RWPE2 (cell line): Measurements from ENCODE around the gene CADM2.
A peak's percentile ranks its signal among the peaks of the same experiment; 100 is the strongest.

Source experiments
- ATAC-seq: fragments of 200-7000 bp; cut with Tn5 transposase; 3 replicates; pipeline ENCODE4 v1.9.1; 2021; ENCODE audit warnings: low read depth
- DNase-seq: peaks from one replicate; pipeline ENCODE4 v3.0.0-alpha.2; 2020; ENCODE audit warnings: low spot score
- H3K27ac ChIP-seq: fragments of 450-650 bp; 2 replicates; pipeline ENCODE4 v1.5.1; 2017; ENCODE audit warnings: mild to moderate bottlenecking; ENCODE audit not compliant: poor library complexity, severe bottlenecking
- H3K27me3 ChIP-seq: fragments of 250-450 bp; sonication (Bioruptor Pico); 2 replicates; pipeline ENCODE4 v1.5.1; 2021; ENCODE audit warnings: mild to moderate bottlenecking, moderate library complexity; ENCODE audit not compliant: insufficient read depth, poor library complexity, severe bottlenecking
- H3K36me3 ChIP-seq: fragments of 250-450 bp; sonication (Bioruptor Pico); 2 replicates; pipeline ENCODE4 v1.5.1; 2020; ENCODE audit warnings: low read depth, mild to moderate bottlenecking, moderate library complexity
- H3K4me1 ChIP-seq: fragments of 250-450 bp; sonication (Bioruptor Pico); 2 replicates; pipeline ENCODE4 v1.5.1; 2021; ENCODE audit warnings: mild to moderate bottlenecking, moderate library complexity; ENCODE audit not compliant: insufficient read depth, poor library complexity, severe bottlenecking
- H3K4me3 ChIP-seq: fragments of 250-450 bp; sonication (Bioruptor Pico); 2 replicates; pipeline ENCODE4 v1.5.1; 2021; ENCODE audit warnings: mild to moderate bottlenecking, moderate library complexity; ENCODE audit not compliant: severe bottlenecking
- H3K9me3 ChIP-seq: fragments of 250-450 bp; sonication (Bioruptor Pico); 2 replicates; pipeline ENCODE4 v1.5.1; 2021; ENCODE audit warnings: mild to moderate bottlenecking, moderate library complexity; ENCODE audit not compliant: severe bottlenecking
- TF ChIP-seq, protein P1 (sequence below): fragments of 450-650 bp; IDR thresholded peaks from one replicate; pipeline ENCODE4 v1.5.1; 2017; ENCODE audit warnings: mild to moderate bottlenecking, moderate library complexity; ENCODE audit not compliant: poor library complexity, severe bottlenecking

Gene CADM2

DNA sequence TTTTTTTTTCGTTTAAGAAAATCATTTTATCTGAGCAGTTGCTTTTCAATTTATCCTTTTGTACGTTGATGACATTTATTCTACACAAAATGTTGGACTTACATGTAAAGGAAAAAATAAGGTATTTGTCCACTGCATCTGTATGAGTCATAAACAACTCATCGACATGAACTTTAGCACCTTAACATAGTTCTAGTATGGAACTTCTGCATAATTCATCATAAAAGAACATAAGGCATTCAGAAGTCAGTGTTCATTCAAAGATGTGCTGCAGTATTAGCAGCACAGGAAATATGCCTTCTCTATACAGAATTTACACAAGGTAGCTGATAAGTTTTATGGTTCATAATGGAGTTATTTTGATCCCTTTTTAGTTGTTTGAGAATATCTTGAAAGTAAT lies 801.6 kb downstream of the CADM2 start:
- no peak overlapping the region for H3K27ac ChIP-seq
- ATAC-seq, result peak; percentile 90
- no peaks in the 10 kb centered on the region for H3K9me3 ChIP-seq
- H3K4me3 ChIP-seq, result no peak overlapping the region
- H3K4me1 ChIP-seq, result peaks cover 15% of the 10 kb centered on the region
- no peak for DNase-seq
- TF ChIP-seq, protein P1, sequence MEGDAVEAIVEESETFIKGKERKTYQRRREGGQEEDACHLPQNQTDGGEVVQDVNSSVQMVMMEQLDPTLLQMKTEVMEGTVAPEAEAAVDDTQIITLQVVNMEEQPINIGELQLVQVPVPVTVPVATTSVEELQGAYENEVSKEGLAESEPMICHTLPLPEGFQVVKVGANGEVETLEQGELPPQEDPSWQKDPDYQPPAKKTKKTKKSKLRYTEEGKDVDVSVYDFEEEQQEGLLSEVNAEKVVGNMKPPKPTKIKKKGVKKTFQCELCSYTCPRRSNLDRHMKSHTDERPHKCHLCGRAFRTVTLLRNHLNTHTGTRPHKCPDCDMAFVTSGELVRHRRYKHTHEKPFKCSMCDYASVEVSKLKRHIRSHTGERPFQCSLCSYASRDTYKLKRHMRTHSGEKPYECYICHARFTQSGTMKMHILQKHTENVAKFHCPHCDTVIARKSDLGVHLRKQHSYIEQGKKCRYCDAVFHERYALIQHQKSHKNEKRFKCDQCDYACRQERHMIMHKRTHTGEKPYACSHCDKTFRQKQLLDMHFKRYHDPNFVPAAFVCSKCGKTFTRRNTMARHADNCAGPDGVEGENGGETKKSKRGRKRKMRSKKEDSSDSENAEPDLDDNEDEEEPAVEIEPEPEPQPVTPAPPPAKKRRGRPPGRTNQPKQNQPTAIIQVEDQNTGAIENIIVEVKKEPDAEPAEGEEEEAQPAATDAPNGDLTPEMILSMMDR, result no peak
- H3K27me3 ChIP-seq, result peaks cover 2% of the 10 kb centered on the region
- no peaks in the 10 kb centered on the region for H3K36me3 ChIP-seq

DNA sequence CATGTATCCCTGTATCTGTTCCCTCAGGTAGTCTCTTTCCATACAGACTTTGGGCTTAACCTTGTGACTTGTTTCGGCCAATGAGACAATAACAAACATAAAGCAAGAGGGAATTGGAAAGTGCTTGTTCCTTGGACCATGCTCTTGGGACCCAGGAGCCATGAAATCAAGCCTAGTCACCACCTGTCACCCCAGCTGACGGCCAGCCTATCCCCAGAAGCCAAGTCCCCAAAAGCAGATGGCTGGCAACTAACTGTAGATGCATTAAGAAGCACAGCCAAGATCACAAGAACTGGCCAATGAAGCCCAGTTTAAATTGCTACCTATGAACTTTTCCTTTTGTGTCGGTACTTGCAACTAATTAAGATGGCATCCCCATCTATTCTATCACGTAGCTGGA lies 822.0 kb downstream of the CADM2 start:
- TF ChIP-seq, protein P1, result no peak
- no peaks in the 10 kb centered on the region for H3K4me1 ChIP-seq
- no peak overlapping the region for H3K27ac ChIP-seq
- ATAC-seq (no peak), DNase-seq (no peak)
- H3K9me3 ChIP-seq, result no peaks in the 10 kb centered on the region
- no peaks in the 10 kb centered on the region for H3K36me3 ChIP-seq
- H3K4me3 ChIP-seq, result no peak overlapping the region
- H3K27me3 ChIP-seq, result no peaks in the 10 kb centered on the region

DNA sequence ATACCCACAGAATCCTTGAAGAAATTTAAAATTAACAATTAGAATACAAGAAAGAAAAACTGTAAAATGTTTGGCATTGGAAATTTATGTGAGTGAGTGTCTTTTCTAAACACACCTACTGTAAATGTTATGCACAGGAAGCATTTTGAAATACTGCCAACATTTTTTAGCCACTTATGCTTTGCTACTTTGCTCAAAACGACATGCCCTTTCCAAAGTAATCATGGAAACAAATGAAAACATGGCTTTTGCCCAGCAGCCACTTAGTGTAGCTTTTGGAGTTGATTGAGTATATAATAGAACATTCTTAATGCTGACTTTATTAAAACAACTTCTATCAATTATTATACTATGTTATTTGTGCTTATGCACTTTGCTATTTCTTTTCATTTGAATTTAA lies 823.0 kb downstream of the CADM2 start:
- Histone ChIP-seq H3K4me3 (no peak overlapping the region), H3K4me1 (no peaks in the 10 kb centered on the region), H3K27ac (no peak overlapping the region), H3K27me3 (no peaks in the 10 kb centered on the region), H3K9me3 (no peaks in the 10 kb centered on the region), H3K36me3 (no peaks in the 10 kb centered on the region)
- ATAC-seq (no peak), DNase-seq (no peak)
- TF ChIP-seq, protein P1, result no peak

DNA sequence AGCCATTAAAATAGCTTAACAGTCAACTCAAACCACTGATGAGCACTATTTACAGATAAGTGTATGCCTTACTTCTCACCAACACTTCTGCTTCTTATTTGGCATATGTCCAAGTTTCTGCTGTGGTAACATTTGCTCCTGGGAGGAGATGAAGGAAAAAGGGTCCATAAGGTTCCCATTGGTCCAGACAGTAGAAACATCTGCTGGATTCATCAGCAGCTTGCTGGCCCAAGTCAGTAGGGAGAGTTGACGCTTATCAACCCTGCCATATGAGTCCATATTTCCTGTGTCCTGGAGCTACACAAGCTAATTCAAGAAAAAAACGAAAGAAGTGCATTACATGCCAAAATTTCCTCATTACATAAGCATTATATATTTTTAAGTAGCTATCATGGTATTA lies 824.5 kb downstream of the CADM2 start:
- ATAC-seq (no peak), DNase-seq (no peak)
- Histone ChIP-seq H3K27me3 (no peaks in the 10 kb centered on the region), H3K4me1 (no peaks in the 10 kb centered on the region), H3K9me3 (no peaks in the 10 kb centered on the region), H3K27ac (no peak overlapping the region), H3K4me3 (no peak overlapping the region), H3K36me3 (no peaks in the 10 kb centered on the region)
- TF ChIP-seq, protein P1, result no peak

DNA sequence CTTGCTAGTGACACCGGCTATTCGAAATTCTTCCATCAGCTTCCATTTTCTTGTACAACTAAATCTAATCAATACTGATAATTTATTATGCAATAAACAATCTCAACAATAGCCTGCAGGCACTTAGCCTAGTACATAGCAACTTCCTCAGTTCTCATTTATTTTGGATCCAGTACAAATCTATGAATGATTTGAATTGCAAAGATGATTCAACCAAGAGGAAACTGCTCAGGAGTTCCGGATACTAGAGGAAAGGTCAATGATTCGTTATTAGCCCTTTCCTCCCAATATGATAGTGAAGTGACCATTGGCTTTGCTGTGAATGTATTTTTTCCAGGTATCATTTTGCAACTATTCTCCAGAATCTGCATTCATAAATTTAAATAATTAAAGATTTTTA lies 827.0 kb downstream of the CADM2 start:
- H3K4me3 ChIP-seq, result no peak overlapping the region
- ATAC-seq, result peak; percentile 52; the same call in 2 of the 3 replicates
- no peak for DNase-seq
- H3K27ac ChIP-seq, result no peak overlapping the region
- H3K27me3 ChIP-seq, result no peaks in the 10 kb centered on the region
- H3K36me3 ChIP-seq, result no peaks in the 10 kb centered on the region
- H3K4me1 ChIP-seq, result no peaks in the 10 kb centered on the region
- TF ChIP-seq, protein P1, result no peak
- H3K9me3 ChIP-seq, result no peaks in the 10 kb centered on the region
